A549 (cell line): Measurements from ENCODE around the gene E4F1. TPM values are rescaled to one million over a fixed set of nuclear protein-coding genes. Genes with fewer than 3 reads are reported as not detected.
"Not testable (repeated sequence)": the region's sequence is repeated elsewhere in the genome, so short reads cannot be mapped to it uniquely, and the experiment has no call there.

Source experiments
- ATAC-seq, 2 experiments: fragments of 200-7000 bp in 1 of 2; fragments of >200 bp in 1 of 2; cut with Nextera tagmentation in 1 of 2; cut with Tn5 transposase in 1 of 2; 3 replicates each; pipeline versions ENCODE4 v1.8.0 to v1.9.1; 2018 to 2020; ENCODE audit warnings: mild to moderate bottlenecking in 1 of 2, moderate library complexity in 1 of 2
- CTCF ChIA-PET: fragments of 300-600 bp; sonication (Branson Sonifier 250); formaldehyde crosslinking; extraction: SDS; loops from one replicate; lab custom pipeline; 2021; ENCODE audit warnings: antibody characterized with exemption, inconsistent platforms; lab: Yijun Ruan, JAX
- POLR2A ChIA-PET: fragments of 350-600 bp; formaldehyde crosslinking; extraction: SDS; loops from one replicate; lab custom pipeline; 2021; ENCODE audit warnings: antibody characterized with exemption, inconsistent platforms; lab: Yijun Ruan, JAX
- DNase-seq, 2 experiments: peaks; one replicate each; pipeline versions ENCODE4 v3.0.0 to v3.0.0-alpha.2; 2011 to 2016; ENCODE audit warnings: low read depth in 1 of 2, low spot score in 1 of 2
- FAIRE-seq: peaks from 2 replicates; lab custom pipeline; 2011; peaks lifted over from hg19 to GRCh38; lab: Jason Lieb, UNC
- H3K27ac ChIP-seq, 2 experiments: fragments of >200 bp; sonication (Bioruptor Twin); formaldehyde crosslinking; 3 replicates each; pipeline ENCODE4 v1.5.1; 2016 to 2017
- H3K4me1 ChIP-seq: fragments of >200 bp; sonication (Bioruptor Twin); formaldehyde crosslinking; 3 replicates; pipeline ENCODE4 v1.6.1; 2016
- H3K4me2 ChIP-seq: fragments of >200 bp; sonication (Bioruptor Twin); formaldehyde crosslinking; 3 replicates; pipeline ENCODE4 v1.6.1; 2016
- H3K4me3 ChIP-seq: fragments of >200 bp; sonication (Bioruptor Twin); formaldehyde crosslinking; 3 replicates; pipeline ENCODE4 v1.5.1; 2016
- H3K9me3 ChIP-seq: fragments of >200 bp; sonication (Bioruptor Twin); formaldehyde crosslinking; 3 replicates; pipeline ENCODE4 v1.6.1; 2016
- BHLHE40 ChIP-seq: IDR thresholded peaks from 2 replicates; pipeline ENCODE4 v1.6.1; 2012; ENCODE audit warnings: low read depth, low read length, inconsistent platforms
- CBX2 ChIP-seq: fragments of 200-600 bp; sonication (generic); IDR thresholded peaks from 2 replicates; pipeline ENCODE4 v1.6.1; 2016; ENCODE audit warnings: low read depth, mild to moderate bottlenecking, borderline replicate concordance
- CBX8 ChIP-seq: fragments of 200-600 bp; sonication (generic); IDR thresholded peaks from 2 replicates; pipeline ENCODE4 v1.6.1; 2016
- E2F6 ChIP-seq: IDR thresholded peaks from 2 replicates; pipeline ENCODE4 v1.6.1; 2012; ENCODE audit warnings: low read depth, borderline replicate concordance
- EHF ChIP-seq: fragments of 250-450 bp; sonication (Bioruptor Pico); IDR thresholded peaks from 2 replicates; pipeline ENCODE4 v1.5.0; 2020; ENCODE audit warnings: mild to moderate bottlenecking
- GATA3 ChIP-seq: IDR thresholded peaks from 2 replicates; pipeline ENCODE4 v1.6.1; 2012; ENCODE audit warnings: borderline replicate concordance
- HDAC2 ChIP-seq: fragments of 200-600 bp; sonication (generic); IDR thresholded peaks from 2 replicates; pipeline ENCODE4 v1.6.1; 2016
- HES2 ChIP-seq: fragments of >200 bp; sonication (Bioruptor Twin); formaldehyde crosslinking; IDR thresholded peaks from 2 replicates; pipeline ENCODE4 v1.6.1; 2016
- HOXB13 ChIP-seq: fragments of 250-450 bp; sonication (Bioruptor Pico); IDR thresholded peaks from 2 replicates; pipeline ENCODE4 v1.5.0; 2020; ENCODE audit warnings: low read depth, mild to moderate bottlenecking, moderate library complexity
- HOXB5 ChIP-seq: fragments of 250-450 bp; sonication (Bioruptor Pico); IDR thresholded peaks from 2 replicates; pipeline ENCODE4 v1.5.0; 2020; ENCODE audit warnings: mild to moderate bottlenecking, moderate library complexity
- KDM5A ChIP-seq: fragments of 200-600 bp; sonication (generic); IDR thresholded peaks from 2 replicates; pipeline ENCODE4 v1.6.1; 2016; ENCODE audit warnings: antibody characterized with exemption, mild to moderate bottlenecking
- MAX ChIP-seq: IDR thresholded peaks from 2 replicates; pipeline ENCODE4 v1.6.1; 2012
- NPAS2 ChIP-seq: fragments of 250-450 bp; sonication (Bioruptor Pico); IDR thresholded peaks from 2 replicates; pipeline ENCODE4 v1.8.0; 2022; ENCODE audit warnings: mild to moderate bottlenecking, moderate library complexity, borderline replicate concordance
- NR3C1 ChIP-seq: fragments of >200 bp; sonication (Bioruptor Twin); formaldehyde crosslinking; IDR thresholded peaks from 3 replicates; pipeline ENCODE4 v1.6.1; 2017
- PBX3 ChIP-seq: IDR thresholded peaks from 2 replicates; pipeline ENCODE4 v1.6.1; 2012
- REST ChIP-seq: fragments of 200-600 bp; sonication (generic); IDR thresholded peaks from 2 replicates; pipeline ENCODE4 v1.6.1; 2016; ENCODE audit warnings: antibody characterized with exemption, mild to moderate bottlenecking, moderate library complexity
- SREBF2 ChIP-seq: fragments of 450-650 bp; IDR thresholded peaks from 2 replicates; pipeline ENCODE4 v1.6.1; 2014; ENCODE audit warnings: mild to moderate bottlenecking, moderate library complexity
- WGBS: methylation state at CpG from one replicate; pipeline ENCODE4 v1.1.6; 2017; ENCODE audit errors: missing lambda C conversion rate; 5-methylcytosine and 5-hydroxymethylcytosine counted together
- polyA plus RNA-seq, 4 experiments: library from polyadenylated mRNA; depleted of rRNA in 3 of 4; stranded (reverse); fragments of >200 nt; fragmentation: RNase III in 1 of 4; extraction: RNeasy Plus Mini Kit Qiagen cat#74134 plus additional on column Dnase treatment in 1 of 4; gene quantifications; 2 replicates in 3 of 4; 3 replicates in 1 of 4; pipeline ENCODE4 v1.2.3, GENCODE V29; 2011 to 2017

E4F1 gene
- polyA plus RNA-seq, 2 of the 4 experiments (the other 2 are of a cell fraction): 10.4 to 23.3 TPM

GRCh38 chr16:2260250-2260649, 36.9 kb downstream of the E4F1 start:
- no peak overlapping the region for H3K27ac ChIP-seq
- no peak overlapping the region for H3K4me2 ChIP-seq
- CTCF ChIA-PET: interaction anchor here (1.3 kb wide), 1 partner anchor 9 kb away, joined by 3 read pairs; the partner anchor contains the start of gene ECI1
- TF ChIP-seq E2F6 (no peak), HOXB13 (CRISPR knock-in tag) (no peak), BHLHE40 (no peak), PBX3 (no peak), HOXB5 (no peak), EHF (CRISPR knock-in tag) (no peak), CBX8 (no peak), GATA3 (no peak), HDAC2 (no peak), CBX2 (no peak), REST (no peak), HES2 (no peak), NR3C1 (no peak), MAX (no peak), SREBF2 (no peak), NPAS2 (CRISPR knock-in tag) (no peak), KDM5A (no peak)
- TF ChIP-seq, all 56 proteins: peak for 0
- WGBS: 87% methylated on average over 8 of the region's 8 CpGs
- no peak for DNase-seq
- Histone ChIP-seq H3K4me3 (no peak overlapping the region), H3K4me1 (no peaks in the 10 kb centered on the region; the same call in 2 of the 3 replicates), H3K9me3 (no peaks in the 10 kb centered on the region)
- POLR2A ChIA-PET: no interaction called here
- no peak for FAIRE-seq
- ATAC-seq: no peak

- H3K4me2 ChIP-seq: not testable (repeated sequence)
Measured at GRCh38 chr16:2263026-2263425, 39.6 kb downstream of the E4F1 start.

GRCh38 chr16:2266887-2267286, 43.5 kb downstream of the E4F1 start:
- 0% methylated on average over 6 of the region's 12 CpGs for WGBS
- POLR2A ChIA-PET, DNase-seq, FAIRE-seq, ATAC-seq, H3K9me3 ChIP-seq: not testable (repeated sequence)
- H3K4me3 ChIP-seq: peak overlapping the region; percentile 89
- H3K4me2 ChIP-seq: peak overlapping the region; percentile 99
- H3K4me1 ChIP-seq: peaks cover 23% of the 10 kb centered on the region; the same call in 2 of the 3 replicates
- H3K27ac ChIP-seq: peak overlapping the region; percentile 98
- CTCF ChIA-PET: interaction anchor here (0.6 kb wide), 1 partner anchor 126 kb away, joined by 3 read pairs; no protein-coding TSS in a partner anchor

More at GRCh38 chr16:2263026-2263425, 39.6 kb downstream of the E4F1 start:
- ATAC-seq, DNase-seq, H3K9me3 ChIP-seq, H3K4me3 ChIP-seq, H3K27ac ChIP-seq, FAIRE-seq: not testable (repeated sequence)
- peaks cover 12% of the 10 kb centered on the region; the same call in 2 of the 3 replicates for H3K4me1 ChIP-seq
- ChIA-PET CTCF (interaction anchor here (0.9 to 2.2 kb wide), 6 partner anchors 10 to 237 kb away, joined by 3 to 21 read pairs (median 4); partner anchors contain the start of genes ABCA3 and ECI1), POLR2A (interaction anchor here (2.8 kb wide), 1 partner anchor 10 kb away, joined by 15 read pairs; the partner anchor contains the start of gene ECI1)
- WGBS: 87% methylated on average over 14 of the region's 14 CpGs

- peaks cover 23% of the 10 kb centered on the region; the same call in 2 of the 3 replicates for H3K4me1 ChIP-seq
- CTCF ChIA-PET, FAIRE-seq, POLR2A ChIA-PET, DNase-seq, H3K9me3 ChIP-seq: not testable (repeated sequence)
- peak; percentile 73 to 84 for ATAC-seq
- peak overlapping the region; percentile 89 for H3K4me3 ChIP-seq
- H3K4me2 ChIP-seq: peak overlapping the region; percentile 99
- H3K27ac ChIP-seq: peak overlapping the region; percentile 98
- WGBS: 3% methylated on average over 24 of the region's 54 CpGs
Measured at GRCh38 chr16:2267505-2267912, 44.1 kb downstream of the E4F1 start.
